HEK293 (cell line): ENCODE data around the gene CXADR.

Source experiments
- CTCF ChIA-PET: fragments of 350-600 bp; formaldehyde crosslinking; extraction: SDS; loops from one replicate; lab custom pipeline; 2021; ENCODE audit warnings: antibody characterized with exemption; lab: Yijun Ruan, JAX
- POLR2A ChIA-PET: fragments of 300-600 bp; formaldehyde crosslinking; extraction: SDS; loops from one replicate; lab custom pipeline; 2020; ENCODE audit warnings: antibody characterized with exemption, inconsistent platforms; lab: Yijun Ruan, JAX
- H3K27ac ChIP-seq: fragments of 200-500 bp; sonication (Bioruptor generic); 2 replicates; pipeline ENCODE4 v1.5.1; 2014; ENCODE audit warnings: low read depth, low read length, control low read depth, inconsistent platforms; ENCODE audit errors: extremely low read depth
- H3K36me3 ChIP-seq, 2 experiments: fragments of 200-500 bp in 1 of 2; sonication (Bioruptor generic) in 1 of 2; 1 replicate in 1 of 2; 2 replicates in 1 of 2; pipeline ENCODE4 v1.5.1; 2014 to 2017; ENCODE audit warnings: inconsistent platforms in 2 of 2, low read length in 2 of 2; ENCODE audit not compliant: control insufficient read depth in 2 of 2, insufficient read depth in 1 of 2
- H3K4me1 ChIP-seq: fragments of 200-500 bp; sonication (Bioruptor generic); 2 replicates; pipeline ENCODE4 v1.5.1; 2014; ENCODE audit warnings: mild to moderate bottlenecking, low read length, inconsistent platforms; ENCODE audit not compliant: control insufficient read depth, insufficient read depth
- H3K4me3 ChIP-seq: 2 replicates; pipeline ENCODE4 v1.5.1; 2011; ENCODE audit warnings: low read depth, mild to moderate bottlenecking, control low read depth, low read length, moderate library complexity
- H3K9me3 ChIP-seq: fragments of 200-500 bp; sonication (Bioruptor generic); 2 replicates; pipeline ENCODE4 v1.5.1; 2014; ENCODE audit warnings: low read depth, low read length, inconsistent platforms; ENCODE audit not compliant: control insufficient read depth, insufficient read depth
- GLIS1 ChIP-seq: fragments of 450-650 bp; formaldehyde crosslinking; IDR thresholded peaks from 2 replicates; pipeline ENCODE4 v1.5.1; 2016; ENCODE audit warnings: missing biosample characterization, missing genetic modification characterization
- OSR2 ChIP-seq: fragments of 450-650 bp; formaldehyde crosslinking; IDR thresholded peaks from 2 replicates; pipeline ENCODE4 v1.5.1; 2016; ENCODE audit warnings: missing biosample characterization, missing genetic modification characterization
- REST ChIP-seq: fragments of 450-650 bp; formaldehyde crosslinking; IDR thresholded peaks from 2 replicates; pipeline ENCODE4 v1.5.1; 2016; ENCODE audit warnings: missing biosample characterization, missing genetic modification characterization
- SP2 ChIP-seq: fragments of 450-650 bp; formaldehyde crosslinking; IDR thresholded peaks from 2 replicates; pipeline ENCODE4 v1.5.1; 2016; ENCODE audit warnings: missing biosample characterization, missing genetic modification characterization
- ZNF148 ChIP-seq: fragments of 450-650 bp; formaldehyde crosslinking; IDR thresholded peaks from 2 replicates; pipeline ENCODE4 v1.5.0; 2017; ENCODE audit warnings: missing biosample characterization, missing genetic modification characterization, borderline replicate concordance
- ZNF155 ChIP-seq: fragments of 450-650 bp; formaldehyde crosslinking; IDR thresholded peaks from 2 replicates; pipeline ENCODE4 v1.5.1; 2016; ENCODE audit warnings: missing biosample characterization, missing genetic modification characterization
- ZNF16 ChIP-seq: fragments of 450-650 bp; formaldehyde crosslinking; IDR thresholded peaks from 2 replicates; pipeline ENCODE4 v1.5.1; 2016; ENCODE audit warnings: low read depth, missing biosample characterization, missing genetic modification characterization
- ZNF175 ChIP-seq: fragments of 450-650 bp; formaldehyde crosslinking; IDR thresholded peaks from 2 replicates; pipeline ENCODE4 v1.5.1; 2016; ENCODE audit warnings: missing biosample characterization, missing genetic modification characterization
- ZNF248 ChIP-seq: fragments of 450-650 bp; formaldehyde crosslinking; IDR thresholded peaks from 2 replicates; pipeline ENCODE4 v1.5.1; 2017; ENCODE audit warnings: missing biosample characterization, missing genetic modification characterization
- ZNF449 ChIP-seq: fragments of 450-650 bp; formaldehyde crosslinking; IDR thresholded peaks from 2 replicates; pipeline ENCODE4 v1.5.1; 2017; ENCODE audit warnings: missing biosample characterization, mild to moderate bottlenecking, missing genetic modification characterization, moderate library complexity
- ZNF747 ChIP-seq: fragments of 450-650 bp; formaldehyde crosslinking; IDR thresholded peaks from 2 replicates; pipeline ENCODE4 v1.5.1; 2016; ENCODE audit warnings: missing biosample characterization, missing genetic modification characterization
- ZNF837 ChIP-seq: fragments of 450-650 bp; formaldehyde crosslinking; IDR thresholded peaks from 2 replicates; pipeline ENCODE4 v1.5.1; 2016; ENCODE audit warnings: missing biosample characterization, missing genetic modification characterization
- TF ChIP-seq, protein P1 (sequence below): fragments of 450-650 bp; formaldehyde crosslinking; IDR thresholded peaks from 2 replicates; pipeline ENCODE4 v1.5.1; 2016; ENCODE audit warnings: missing biosample characterization, missing genetic modification characterization
- TF ChIP-seq, protein P2 (sequence below): fragments of 450-650 bp; formaldehyde crosslinking; IDR thresholded peaks from 2 replicates; pipeline ENCODE4 v1.5.1; 2016; ENCODE audit warnings: missing biosample characterization, missing genetic modification characterization, low read depth

The CXADR gene

GRCh38 chr21:17542371-17543011, 29.6 kb downstream of the CXADR start (continued):
- TF ChIP-seq ZNF16 (tag by site-specific recombination) (no peak), OSR2 (tag by site-specific recombination) (peak; percentile 96), ZNF747 (tag by site-specific recombination) (no peak), ZNF248 (tag by site-specific recombination) (no peak), ZNF837 (tag by site-specific recombination) (no peak), REST (tag by site-specific recombination) (no peak), GLIS1 (tag by site-specific recombination) (peak; percentile 37; the same call in 1 of the 2 replicates), ZNF155 (tag by site-specific recombination) (no peak), ZNF148 (no peak)
- TF ChIP-seq, protein P1, sequence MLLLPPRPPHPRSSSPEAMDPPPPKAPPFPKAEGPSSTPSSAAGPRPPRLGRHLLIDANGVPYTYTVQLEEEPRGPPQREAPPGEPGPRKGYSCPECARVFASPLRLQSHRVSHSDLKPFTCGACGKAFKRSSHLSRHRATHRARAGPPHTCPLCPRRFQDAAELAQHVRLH (tag by site-specific recombination) = no peak

- POLR2A ChIA-PET = no interaction called here
- TF ChIP-seq ZNF449 (tag by site-specific recombination) (no peak), ZNF175 (tag by site-specific recombination) (no peak), SP2 (no peak)
- TF ChIP-seq, protein P2, sequence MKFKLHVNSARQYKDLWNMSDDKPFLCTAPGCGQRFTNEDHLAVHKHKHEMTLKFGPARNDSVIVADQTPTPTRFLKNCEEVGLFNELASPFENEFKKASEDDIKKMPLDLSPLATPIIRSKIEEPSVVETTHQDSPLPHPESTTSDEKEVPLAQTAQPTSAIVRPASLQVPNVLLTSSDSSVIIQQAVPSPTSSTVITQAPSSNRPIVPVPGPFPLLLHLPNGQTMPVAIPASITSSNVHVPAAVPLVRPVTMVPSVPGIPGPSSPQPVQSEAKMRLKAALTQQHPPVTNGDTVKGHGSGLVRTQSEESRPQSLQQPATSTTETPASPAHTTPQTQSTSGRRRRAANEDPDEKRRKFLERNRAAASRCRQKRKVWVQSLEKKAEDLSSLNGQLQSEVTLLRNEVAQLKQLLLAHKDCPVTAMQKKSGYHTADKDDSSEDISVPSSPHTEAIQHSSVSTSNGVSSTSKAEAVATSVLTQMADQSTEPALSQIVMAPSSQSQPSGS (tag by site-specific recombination) = no peak
- H3K9me3 ChIP-seq = no peaks in the 10 kb centered on the region
- CTCF ChIA-PET = interaction anchor here (0.6 to 1.2 kb wide), 3 partner anchors 9 to 63 kb away, joined by 3 to 4 read pairs (median 3); no protein-coding TSS in a partner anchor
- no peak overlapping the region for H3K27ac ChIP-seq
- H3K4me1 ChIP-seq = peaks cover 19% of the 10 kb centered on the region
- no peak overlapping the region for H3K4me3 ChIP-seq
- H3K36me3 ChIP-seq = peaks cover 4 to 20% of the 10 kb centered on the region in 2 experiments
These were observed 32.2 kb downstream of the CXADR start for GRCh38 chr21:17545007-17545406.
